ENCODE measurements around the gene LZTS3.

DNA sequence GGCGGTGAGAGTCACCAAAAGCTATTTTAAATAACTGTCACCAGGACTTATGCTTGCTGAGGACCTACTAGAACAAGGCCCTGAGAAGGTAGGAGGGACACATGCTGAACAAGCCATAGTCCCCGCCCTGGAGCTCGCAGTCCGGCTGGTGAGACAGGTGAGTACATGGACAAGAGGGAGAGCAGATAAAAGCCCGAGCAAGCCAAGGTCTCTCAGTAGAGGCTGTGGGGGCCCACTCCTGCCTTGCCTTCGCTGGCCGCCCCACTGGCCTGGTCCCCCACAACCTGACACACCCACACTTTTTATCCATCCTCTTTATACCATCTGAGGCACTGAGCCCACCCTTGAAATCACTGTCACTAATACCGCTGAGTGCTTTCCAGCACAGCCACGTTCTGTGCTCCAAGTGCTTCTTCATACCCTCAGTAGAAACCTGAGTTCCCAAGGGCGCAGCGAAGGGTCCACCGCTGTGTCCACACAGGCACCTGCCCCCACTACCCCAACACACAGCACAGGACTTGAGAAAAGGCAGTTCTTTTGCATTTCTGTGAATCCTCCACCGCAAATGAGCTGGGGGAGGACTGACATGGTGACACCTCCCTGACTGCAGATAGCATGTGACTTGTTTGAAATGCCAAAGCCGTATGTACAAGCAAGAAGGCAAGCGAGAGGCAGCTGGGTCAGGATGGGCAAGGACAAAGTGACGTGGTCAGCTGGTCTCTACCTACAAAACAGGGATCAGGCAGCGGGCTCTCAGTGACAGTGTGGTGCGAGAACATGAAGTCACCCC is 19.1 kb upstream of the LZTS3 start:
- TF ChIP-seq, protein P1, sequence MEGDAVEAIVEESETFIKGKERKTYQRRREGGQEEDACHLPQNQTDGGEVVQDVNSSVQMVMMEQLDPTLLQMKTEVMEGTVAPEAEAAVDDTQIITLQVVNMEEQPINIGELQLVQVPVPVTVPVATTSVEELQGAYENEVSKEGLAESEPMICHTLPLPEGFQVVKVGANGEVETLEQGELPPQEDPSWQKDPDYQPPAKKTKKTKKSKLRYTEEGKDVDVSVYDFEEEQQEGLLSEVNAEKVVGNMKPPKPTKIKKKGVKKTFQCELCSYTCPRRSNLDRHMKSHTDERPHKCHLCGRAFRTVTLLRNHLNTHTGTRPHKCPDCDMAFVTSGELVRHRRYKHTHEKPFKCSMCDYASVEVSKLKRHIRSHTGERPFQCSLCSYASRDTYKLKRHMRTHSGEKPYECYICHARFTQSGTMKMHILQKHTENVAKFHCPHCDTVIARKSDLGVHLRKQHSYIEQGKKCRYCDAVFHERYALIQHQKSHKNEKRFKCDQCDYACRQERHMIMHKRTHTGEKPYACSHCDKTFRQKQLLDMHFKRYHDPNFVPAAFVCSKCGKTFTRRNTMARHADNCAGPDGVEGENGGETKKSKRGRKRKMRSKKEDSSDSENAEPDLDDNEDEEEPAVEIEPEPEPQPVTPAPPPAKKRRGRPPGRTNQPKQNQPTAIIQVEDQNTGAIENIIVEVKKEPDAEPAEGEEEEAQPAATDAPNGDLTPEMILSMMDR (IDR thresholded peaks at IDR 0.05), result no peak
- TF ChIP-seq POLR2A (IDR thresholded peaks at IDR 0.05), result no peak
